ENCODE data around the gene TDRD15.

- TF ChIP-seq EZH2 (IDR thresholded peaks at IDR 0.05; ENCODE audit: low read depth) (no peak), CTCF (conservative IDR thresholded peaks at IDR 0.05) (no peak)
Measured at GRCh38 chr2:21162615-21162878, 38.8 kb downstream of the TDRD15 start.
